Measurements from ENCODE around the gene CYSLTR2.

CYSLTR2 gene

DNA sequence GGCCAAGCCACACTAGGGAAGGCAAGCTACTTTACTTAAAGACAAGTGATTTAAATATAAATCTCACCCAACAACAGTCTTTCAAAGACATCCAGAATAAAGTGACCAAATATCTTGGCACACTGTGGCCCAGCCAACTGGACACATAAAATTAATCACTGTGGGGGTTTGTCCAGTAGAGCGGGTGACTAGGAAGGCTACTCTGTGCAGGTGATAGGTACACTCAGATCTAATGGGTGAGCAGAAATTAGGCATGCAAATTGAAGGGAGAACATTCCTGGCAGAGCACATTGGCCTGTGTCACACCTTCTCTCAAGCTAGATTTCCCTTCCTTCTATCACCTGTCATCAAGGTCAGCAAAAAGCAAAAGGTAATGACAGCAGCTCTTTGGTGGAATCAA lies 23.4 kb upstream of the CYSLTR2 start:
- DNase-seq (ENCODE audit: low spot score) (no peak), ATAC-seq (ENCODE audit: low read depth) (no peak)
- Histone ChIP-seq H3K4me3 (ENCODE audit: severe bottlenecking) (no peak overlapping the region), H3K36me3 (ENCODE audit: low read depth) (no peaks in the 10 kb centered on the region), H3K4me1 (ENCODE audit: insufficient read depth, poor library complexity, severe bottlenecking) (no peaks in the 10 kb centered on the region), H3K9me3 (ENCODE audit: severe bottlenecking) (no peaks in the 10 kb centered on the region), H3K27ac (ENCODE audit: poor library complexity, severe bottlenecking) (no peak overlapping the region), H3K27me3 (ENCODE audit: insufficient read depth, poor library complexity, severe bottlenecking) (no peaks in the 10 kb centered on the region)
- TF ChIP-seq, protein P1, sequence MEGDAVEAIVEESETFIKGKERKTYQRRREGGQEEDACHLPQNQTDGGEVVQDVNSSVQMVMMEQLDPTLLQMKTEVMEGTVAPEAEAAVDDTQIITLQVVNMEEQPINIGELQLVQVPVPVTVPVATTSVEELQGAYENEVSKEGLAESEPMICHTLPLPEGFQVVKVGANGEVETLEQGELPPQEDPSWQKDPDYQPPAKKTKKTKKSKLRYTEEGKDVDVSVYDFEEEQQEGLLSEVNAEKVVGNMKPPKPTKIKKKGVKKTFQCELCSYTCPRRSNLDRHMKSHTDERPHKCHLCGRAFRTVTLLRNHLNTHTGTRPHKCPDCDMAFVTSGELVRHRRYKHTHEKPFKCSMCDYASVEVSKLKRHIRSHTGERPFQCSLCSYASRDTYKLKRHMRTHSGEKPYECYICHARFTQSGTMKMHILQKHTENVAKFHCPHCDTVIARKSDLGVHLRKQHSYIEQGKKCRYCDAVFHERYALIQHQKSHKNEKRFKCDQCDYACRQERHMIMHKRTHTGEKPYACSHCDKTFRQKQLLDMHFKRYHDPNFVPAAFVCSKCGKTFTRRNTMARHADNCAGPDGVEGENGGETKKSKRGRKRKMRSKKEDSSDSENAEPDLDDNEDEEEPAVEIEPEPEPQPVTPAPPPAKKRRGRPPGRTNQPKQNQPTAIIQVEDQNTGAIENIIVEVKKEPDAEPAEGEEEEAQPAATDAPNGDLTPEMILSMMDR (IDR thresholded peaks at IDR 0.05; ENCODE audit: poor library complexity, severe bottlenecking), result no peak

DNA sequence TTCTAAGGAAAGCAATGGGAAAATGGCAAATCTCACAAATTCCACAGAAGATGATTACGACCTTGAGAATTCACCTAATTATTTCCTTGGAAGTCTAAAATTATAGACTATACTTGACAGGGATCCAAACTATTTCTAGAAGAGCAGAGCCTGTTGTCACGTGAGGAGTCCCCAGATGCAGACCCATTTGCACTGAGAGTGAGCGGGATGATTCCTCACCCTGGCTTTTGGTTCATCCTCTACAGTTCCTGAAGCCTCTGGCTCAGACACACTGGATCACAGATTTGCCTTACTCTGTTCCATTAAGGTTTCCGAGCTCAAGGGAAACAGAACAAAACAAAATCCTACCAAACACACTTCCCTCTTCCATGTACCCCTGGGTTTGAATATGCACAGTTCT lies 23.0 kb upstream of the CYSLTR2 start:
- Histone ChIP-seq H3K4me3 (ENCODE audit: severe bottlenecking) (no peak overlapping the region), H3K4me1 (ENCODE audit: insufficient read depth, poor library complexity, severe bottlenecking) (no peaks in the 10 kb centered on the region), H3K9me3 (ENCODE audit: severe bottlenecking) (no peaks in the 10 kb centered on the region), H3K27me3 (ENCODE audit: insufficient read depth, poor library complexity, severe bottlenecking) (no peaks in the 10 kb centered on the region), H3K36me3 (ENCODE audit: low read depth) (no peaks in the 10 kb centered on the region), H3K27ac (ENCODE audit: poor library complexity, severe bottlenecking) (no peak overlapping the region)
- TF ChIP-seq, protein P1 (IDR thresholded peaks at IDR 0.05; ENCODE audit: poor library complexity, severe bottlenecking), result no peak
- DNase-seq (ENCODE audit: low spot score), result no peak
- ATAC-seq (ENCODE audit: low read depth), result no peak

GRCh38 chr13:48631441-48631840 lies 22.3 kb upstream of the CYSLTR2 start:
- H3K27ac ChIP-seq (ENCODE audit: poor library complexity, severe bottlenecking), result no peak overlapping the region
- no peaks in the 10 kb centered on the region for H3K9me3 ChIP-seq (ENCODE audit: severe bottlenecking)
- TF ChIP-seq, protein P1 (IDR thresholded peaks at IDR 0.05; ENCODE audit: poor library complexity, severe bottlenecking), result no peak
- no peaks in the 10 kb centered on the region for H3K4me1 ChIP-seq (ENCODE audit: insufficient read depth, poor library complexity, severe bottlenecking)
- DNase-seq (ENCODE audit: low spot score) (no peak), ATAC-seq (ENCODE audit: low read depth) (no peak)
- no peak overlapping the region for H3K4me3 ChIP-seq (ENCODE audit: severe bottlenecking)
- no peaks in the 10 kb centered on the region for H3K27me3 ChIP-seq (ENCODE audit: insufficient read depth, poor library complexity, severe bottlenecking)
- no peaks in the 10 kb centered on the region for H3K36me3 ChIP-seq (ENCODE audit: low read depth)

DNA sequence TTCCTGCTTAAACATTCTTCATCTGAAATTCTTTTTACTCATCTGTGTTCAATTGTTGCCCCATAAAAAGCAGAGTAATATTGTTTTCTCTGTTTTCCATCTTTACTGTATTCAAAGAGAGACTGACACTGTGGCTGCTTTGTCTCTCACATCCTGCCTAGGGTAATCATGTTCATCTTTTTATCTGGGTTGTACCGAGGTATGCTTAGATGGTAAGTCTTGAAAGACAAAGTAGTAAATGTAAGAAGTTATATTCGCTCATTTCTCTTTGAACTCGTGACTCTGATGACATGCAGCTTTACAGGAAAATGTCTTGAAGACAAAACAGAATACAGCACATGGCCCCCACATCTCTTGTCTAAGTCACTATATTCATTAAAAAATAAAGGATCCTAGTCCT lies 20.0 kb upstream of the CYSLTR2 start:
- Histone ChIP-seq H3K27me3 (ENCODE audit: insufficient read depth, poor library complexity, severe bottlenecking) (no peaks in the 10 kb centered on the region), H3K4me3 (ENCODE audit: severe bottlenecking) (no peak overlapping the region), H3K36me3 (ENCODE audit: low read depth) (no peaks in the 10 kb centered on the region), H3K27ac (ENCODE audit: poor library complexity, severe bottlenecking) (no peak overlapping the region), H3K4me1 (ENCODE audit: insufficient read depth, poor library complexity, severe bottlenecking) (no peaks in the 10 kb centered on the region), H3K9me3 (ENCODE audit: severe bottlenecking) (no peaks in the 10 kb centered on the region)
- TF ChIP-seq, protein P1 (IDR thresholded peaks at IDR 0.05; ENCODE audit: poor library complexity, severe bottlenecking), result no peak
- ATAC-seq (ENCODE audit: low read depth) (no peak), DNase-seq (ENCODE audit: low spot score) (no peak)

DNA sequence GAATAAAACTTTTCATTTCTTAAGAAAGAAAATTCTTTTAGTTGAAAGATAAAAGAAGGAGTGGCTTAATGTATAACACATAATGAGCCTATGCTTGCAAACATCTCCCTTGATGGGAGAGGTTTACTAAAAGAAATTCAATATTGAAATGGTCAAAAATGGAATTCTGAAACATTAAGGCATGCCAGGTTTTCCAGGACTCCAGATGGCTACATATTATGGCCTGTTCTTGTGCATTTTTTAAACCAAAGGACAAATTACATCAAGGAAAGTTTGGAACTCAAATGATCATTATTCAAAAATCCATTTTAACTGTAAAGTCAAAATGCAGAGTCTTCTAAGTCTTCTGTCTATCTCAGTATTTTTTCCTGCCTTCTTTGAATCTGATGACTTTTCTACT lies 19.1 kb upstream of the CYSLTR2 start:
- Histone ChIP-seq H3K27me3 (ENCODE audit: insufficient read depth, poor library complexity, severe bottlenecking) (no peaks in the 10 kb centered on the region), H3K36me3 (ENCODE audit: low read depth) (no peaks in the 10 kb centered on the region), H3K9me3 (ENCODE audit: severe bottlenecking) (no peaks in the 10 kb centered on the region), H3K4me1 (ENCODE audit: insufficient read depth, poor library complexity, severe bottlenecking) (no peaks in the 10 kb centered on the region), H3K27ac (ENCODE audit: poor library complexity, severe bottlenecking) (no peak overlapping the region), H3K4me3 (ENCODE audit: severe bottlenecking) (no peak overlapping the region)
- no peak for ATAC-seq (ENCODE audit: low read depth)
- no peak for DNase-seq (ENCODE audit: low spot score)
- TF ChIP-seq, protein P1 (IDR thresholded peaks at IDR 0.05; ENCODE audit: poor library complexity, severe bottlenecking), result no peak
